Smooth muscle cell of the brain vasculature (primary cell): ENCODE measurements around the gene DCX.

ENCODE experiments used
- DNase-seq: peaks from one replicate; pipeline ENCODE4 v3.0.0-alpha.2; 2012; ENCODE audit warnings: low read depth, low spot score

The DCX gene

GRCh38 chrX:111309083-111309482, 102.9 kb downstream of the DCX start:
- no peak for DNase-seq

GRCh38 chrX:111308039-111308438, 104.0 kb downstream of the DCX start:
- DNase-seq, result no peak

GRCh38 chrX:111302284-111302683, 109.7 kb downstream of the DCX start:
- no peak for DNase-seq

- DNase-seq, result no peak
Observed at GRCh38 chrX:111288841-111289240, 123.2 kb downstream of the DCX start.

- DNase-seq, result no peak
Observed at GRCh38 chrX:111284631-111285293, 127.2 kb downstream of the DCX start.

GRCh38 chrX:111283446-111283845, 128.5 kb downstream of the DCX start:
- no peak for DNase-seq

- DNase-seq, result no peak
Observed at GRCh38 chrX:111282991-111283390, 129.0 kb downstream of the DCX start.

GRCh38 chrX:111282139-111282538, 129.9 kb downstream of the DCX start:
- DNase-seq, result no peak

- no peak for DNase-seq
Observed at GRCh38 chrX:111270339-111270738, 141.7 kb downstream of the DCX start, which contains the start of gene CAPN6. Gene CAPN6, minus strand, starts transcription at chrX:111270483. Its CDS starts 6,547 bp downstream, at chrX:111263936.

GRCh38 chrX:111268506-111268905, 143.5 kb downstream of the DCX start:
- no peak for DNase-seq

GRCh38 chrX:111265486-111265885, 146.5 kb downstream of the DCX start:
- no peak for DNase-seq

GRCh38 chrX:111264385-111264784, 147.6 kb downstream of the DCX start:
- DNase-seq, result no peak

- no peak for DNase-seq
Observed at GRCh38 chrX:111262086-111262485, 149.9 kb downstream of the DCX start.

- no peak for DNase-seq
Observed at GRCh38 chrX:111260451-111260850, 151.5 kb downstream of the DCX start.

GRCh38 chrX:111259559-111259958, 152.4 kb downstream of the DCX start:
- DNase-seq, result no peak

GRCh38 chrX:111257733-111258132, 154.3 kb downstream of the DCX start:
- no peak for DNase-seq

GRCh38 chrX:111254896-111255693, 156.9 kb downstream of the DCX start:
- no peak for DNase-seq

GRCh38 chrX:111244235-111244750, 167.7 kb downstream of the DCX start:
- no peak for DNase-seq
